Fibroblast of lung (primary cell): Measurements from ENCODE around the gene SSH2. TPM values are rescaled to one million over a fixed set of nuclear protein-coding genes. Genes with fewer than 3 reads are reported as not detected.

Source experiments
- DNase-seq, 2 donors: peaks; one replicate each; pipeline versions ENCODE4 v3.0.0 to v3.0.0-alpha.2; 2010; ENCODE audit warnings: low read depth in 2 of 2
- H2AFZ ChIP-seq: 2 replicates; pipeline ENCODE4 v1.5.1; 2012; ENCODE audit warnings: low read length, control low read depth, inconsistent platforms
- H3K27ac ChIP-seq: 2 replicates; pipeline ENCODE4 v1.5.1; 2011; ENCODE audit warnings: low read length, control low read depth; ENCODE audit not compliant: insufficient read depth
- H3K27me3 ChIP-seq: 2 replicates; pipeline ENCODE4 v1.5.1; 2011; ENCODE audit warnings: mild to moderate bottlenecking, low read length; ENCODE audit not compliant: control insufficient read depth, insufficient read depth
- H3K36me3 ChIP-seq: 2 replicates; pipeline ENCODE4 v1.5.1; 2011; ENCODE audit warnings: low read length; ENCODE audit not compliant: control insufficient read depth, insufficient read depth
- H3K4me1 ChIP-seq: 2 replicates; pipeline ENCODE4 v1.5.1; 2011; ENCODE audit warnings: low read length; ENCODE audit not compliant: control insufficient read depth, insufficient read depth; ENCODE audit errors: extremely low read depth
- H3K4me2 ChIP-seq: 2 replicates; pipeline ENCODE4 v1.5.1; 2011; ENCODE audit warnings: low read length, control low read depth; ENCODE audit not compliant: insufficient read depth; ENCODE audit errors: extremely low read depth
- H3K4me3 ChIP-seq, 4 experiments: fragments of 200-600 bp in 1 of 4; sonication (generic) in 1 of 4; replicated peaks in 1 of 4; 2 replicates each; pipeline ENCODE4 v1.5.1; 2011 to 2016; ENCODE audit warnings: low read length in 4 of 4, low read depth in 3 of 4, mild to moderate bottlenecking in 3 of 4, control low read depth in 2 of 4, inconsistent platforms in 1 of 4, mixed read lengths in 1 of 4; ENCODE audit not compliant: insufficient read depth in 1 of 4; ENCODE audit errors: control extremely low read depth in 1 of 4
- H3K79me2 ChIP-seq: 2 replicates; pipeline ENCODE4 v1.5.1; 2012; ENCODE audit warnings: mild to moderate bottlenecking, low read length, inconsistent platforms; ENCODE audit not compliant: control insufficient read depth, insufficient read depth
- H3K9ac ChIP-seq: 2 replicates; pipeline ENCODE4 v1.5.1; 2011; ENCODE audit warnings: mild to moderate bottlenecking, low read length, control low read depth; ENCODE audit not compliant: insufficient read depth
- H3K9me3 ChIP-seq: 2 replicates; pipeline ENCODE4 v1.5.1; 2012; ENCODE audit warnings: low read depth, low read length; ENCODE audit not compliant: control insufficient read depth, insufficient read depth
- H4K20me1 ChIP-seq: 2 replicates; pipeline ENCODE4 v1.5.1; 2011; ENCODE audit warnings: low read length; ENCODE audit not compliant: control insufficient read depth, insufficient read depth; ENCODE audit errors: extremely low read depth
- EZH2 ChIP-seq: IDR thresholded peaks from 2 replicates; pipeline ENCODE4 v1.5.1; 2012; ENCODE audit warnings: low read length, control low read depth, mild to moderate bottlenecking; ENCODE audit errors: missing control alignments
- polyA plus RNA-seq, 2 donors: library from polyadenylated mRNA; depleted of rRNA in 1 of 2; stranded (reverse) in 1 of 2; unstranded in 1 of 2; fragments of >200 nt; gene quantifications; 2 replicates each; pipeline ENCODE4 v1.2.1, GENCODE V29; 2011 to 2012; ENCODE audit warnings: missing spikeins in 1 of 2
- total RNA-seq: library from RNA; depleted of rRNA; stranded (reverse); fragments of >200 nt; gene quantifications from 2 replicates; pipeline ENCODE4 v1.2.1, GENCODE V29; 2014
- TF ChIP-seq, protein P1 (sequence below), 2 donors: IDR thresholded peaks in 1 of 2; conservative IDR thresholded peaks in 1 of 2; 1 replicate in 1 of 2; 2 replicates in 1 of 2; pipeline ENCODE4 v1.5.1; 2011 to 2012; ENCODE audit warnings: low read length in 2 of 2, control low read depth in 1 of 2, inconsistent platforms in 1 of 2, low read depth in 1 of 2, mild to moderate bottlenecking in 1 of 2

The SSH2 gene
- total and polyA plus RNA-seq, 2 donors (not counting 1 experiment from before 2014, with no cell fraction given), result 21.0 to 30.2 TPM

- no peaks in the 10 kb centered on the region for H3K36me3 ChIP-seq
- no peak overlapping the region for H2AFZ ChIP-seq
- no peaks in the 10 kb centered on the region for H3K27me3 ChIP-seq
- H3K4me1 ChIP-seq, result peaks cover 17% of the 10 kb centered on the region
- peak overlapping the region in 2 of 4 experiments; percentile 52 to 61 for H3K4me3 ChIP-seq
- no peaks in the 10 kb centered on the region for H3K79me2 ChIP-seq
- H3K9me3 ChIP-seq, result no peaks in the 10 kb centered on the region
- no peak overlapping the region for H3K4me2 ChIP-seq
- H4K20me1 ChIP-seq, result no peaks in the 10 kb centered on the region
- DNase-seq, result no peak
- H3K9ac ChIP-seq, result no peak overlapping the region
- TF ChIP-seq, protein P1, sequence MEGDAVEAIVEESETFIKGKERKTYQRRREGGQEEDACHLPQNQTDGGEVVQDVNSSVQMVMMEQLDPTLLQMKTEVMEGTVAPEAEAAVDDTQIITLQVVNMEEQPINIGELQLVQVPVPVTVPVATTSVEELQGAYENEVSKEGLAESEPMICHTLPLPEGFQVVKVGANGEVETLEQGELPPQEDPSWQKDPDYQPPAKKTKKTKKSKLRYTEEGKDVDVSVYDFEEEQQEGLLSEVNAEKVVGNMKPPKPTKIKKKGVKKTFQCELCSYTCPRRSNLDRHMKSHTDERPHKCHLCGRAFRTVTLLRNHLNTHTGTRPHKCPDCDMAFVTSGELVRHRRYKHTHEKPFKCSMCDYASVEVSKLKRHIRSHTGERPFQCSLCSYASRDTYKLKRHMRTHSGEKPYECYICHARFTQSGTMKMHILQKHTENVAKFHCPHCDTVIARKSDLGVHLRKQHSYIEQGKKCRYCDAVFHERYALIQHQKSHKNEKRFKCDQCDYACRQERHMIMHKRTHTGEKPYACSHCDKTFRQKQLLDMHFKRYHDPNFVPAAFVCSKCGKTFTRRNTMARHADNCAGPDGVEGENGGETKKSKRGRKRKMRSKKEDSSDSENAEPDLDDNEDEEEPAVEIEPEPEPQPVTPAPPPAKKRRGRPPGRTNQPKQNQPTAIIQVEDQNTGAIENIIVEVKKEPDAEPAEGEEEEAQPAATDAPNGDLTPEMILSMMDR (conservative IDR thresholded peaks at IDR 0.05 in 1 of 2, IDR thresholded peaks at IDR 0.05 in 1 of 2; ENCODE audit: low read depth in 1 of 2, low read length in 2 of 2), result no peak
- TF ChIP-seq EZH2, result no peak
- no peak overlapping the region for H3K27ac ChIP-seq
Observed at GRCh38 chr17:29594519-29595090, 335.4 kb downstream of the SSH2 start.

DNA sequence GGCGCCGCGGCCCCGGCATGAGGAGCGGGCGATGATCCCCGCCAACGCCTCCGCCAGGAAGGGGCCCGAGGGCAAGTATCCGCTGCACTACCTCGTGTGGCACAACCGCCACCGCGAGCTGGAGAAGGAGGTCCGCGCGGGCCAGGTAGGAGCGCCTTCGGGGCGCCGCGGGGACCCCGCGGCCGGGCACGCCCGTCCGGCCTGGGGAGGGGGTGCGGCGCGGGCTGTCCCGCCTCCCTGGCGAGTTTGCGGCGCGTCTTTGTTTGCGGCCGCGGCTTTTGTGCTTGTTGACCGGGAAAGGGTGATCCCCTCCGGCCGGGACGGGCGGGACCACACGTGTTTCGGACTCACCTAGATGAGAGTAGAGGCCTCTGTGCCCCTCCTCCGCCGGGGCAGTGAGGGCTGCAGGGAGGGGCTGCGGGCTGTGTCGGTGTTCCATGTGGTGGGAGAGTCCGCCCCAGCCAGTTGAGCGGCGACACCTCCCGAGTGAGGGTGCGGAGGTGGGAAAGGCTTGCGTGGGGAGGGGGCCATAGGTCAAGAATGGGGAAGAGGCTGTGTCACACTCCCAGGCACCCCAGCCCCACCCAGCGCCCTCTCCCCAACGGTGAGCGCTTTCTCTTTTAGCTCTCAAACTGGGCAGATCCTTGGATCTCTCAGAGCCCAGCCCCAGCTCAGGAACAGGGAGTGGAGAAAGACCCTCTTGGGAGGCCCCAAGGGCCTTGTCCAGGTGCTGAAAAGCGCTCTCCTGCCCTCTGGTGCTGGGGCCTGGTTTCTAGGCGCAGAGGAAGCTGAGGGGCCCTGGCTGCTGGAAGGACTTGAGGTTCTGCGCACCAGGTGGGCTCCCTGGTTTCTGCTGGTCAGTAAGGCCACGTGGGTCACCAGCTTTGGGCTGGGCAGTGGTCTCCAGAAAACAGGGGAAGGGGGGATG lies 336.2 kb downstream of the SSH2 start:
- H3K27ac ChIP-seq, result no peak overlapping the region
- no peak for TF ChIP-seq EZH2
- TF ChIP-seq, protein P1 (conservative IDR thresholded peaks at IDR 0.05 in 1 of 2, IDR thresholded peaks at IDR 0.05 in 1 of 2; ENCODE audit: low read depth in 1 of 2, low read length in 2 of 2), result peak in 1 of 2 donors; percentile 21
- peaks cover 17% of the 10 kb centered on the region for H3K4me1 ChIP-seq
- H3K4me3 ChIP-seq, result peak overlapping the region; percentile 50 to 62 (median 56)
- peak overlapping the region; percentile 28 for H3K9ac ChIP-seq
- no peaks in the 10 kb centered on the region for H3K9me3 ChIP-seq
- H3K36me3 ChIP-seq, result no peaks in the 10 kb centered on the region
- H4K20me1 ChIP-seq, result no peaks in the 10 kb centered on the region
- no peak overlapping the region for H2AFZ ChIP-seq
- peaks cover under 1% of the 10 kb centered on the region for H3K79me2 ChIP-seq
- peak in 1 of 2 donors; percentile 23 for DNase-seq
- no peaks in the 10 kb centered on the region for H3K27me3 ChIP-seq
- peak overlapping the region; percentile 84 for H3K4me2 ChIP-seq

GRCh38 chr17:29592850-29593551 lies 337.0 kb downstream of the SSH2 start, which contains the start of gene ANKRD13B:
TSS of gene ANKRD13B (plus strand) at chr17:29593132. CDS start at chr17:29593622, 490 bp downstream.
- Histone ChIP-seq H2AFZ (peak within 1 kb of the TSS; percentile 12), H3K9ac (peak within 1 kb of the TSS; percentile 28), H4K20me1 (no peaks in the 10 kb centered on the region), H3K4me3 (peak within 1 kb of the TSS; percentile 50 to 63 (median 57)), H3K9me3 (no peaks in the 10 kb centered on the region), H3K27me3 (no peaks in the 10 kb centered on the region), H3K27ac (no peak within 1 kb of the TSS), H3K36me3 (no peaks in the 10 kb centered on the region), H3K79me2 (peaks cover 9% of the 10 kb centered on the region), H3K4me1 (peaks cover 19% of the 10 kb centered on the region), H3K4me2 (peak within 1 kb of the TSS; percentile 84)
- peak in 1 of 2 donors; percentile 24 for DNase-seq
- TF ChIP-seq EZH2, result no peak
- TF ChIP-seq, protein P1 (conservative IDR thresholded peaks at IDR 0.05 in 1 of 2, IDR thresholded peaks at IDR 0.05 in 1 of 2; ENCODE audit: low read depth in 1 of 2, low read length in 2 of 2), result no peak
